GM15510 (cell line): Measurements from ENCODE around the gene SOX6.

ENCODE experiments used
- POLR2A ChIP-seq: IDR thresholded peaks from 3 replicates; pipeline ENCODE4 v1.6.1; 2011; ENCODE audit warnings: borderline replicate concordance; ENCODE audit not compliant: insufficient read length; ENCODE audit errors: extremely low read depth

Gene SOX6

GRCh38 chr11:16377746-16378145, 21.4 kb upstream of the SOX6 start:
- TF ChIP-seq POLR2A: no peak

- no peak for TF ChIP-seq POLR2A
These were observed 17.4 kb upstream of the SOX6 start for GRCh38 chr11:16373768-16374167.

- no peak for TF ChIP-seq POLR2A
These were observed 16.0 kb upstream of the SOX6 start for GRCh38 chr11:16372355-16372754.

DNA sequence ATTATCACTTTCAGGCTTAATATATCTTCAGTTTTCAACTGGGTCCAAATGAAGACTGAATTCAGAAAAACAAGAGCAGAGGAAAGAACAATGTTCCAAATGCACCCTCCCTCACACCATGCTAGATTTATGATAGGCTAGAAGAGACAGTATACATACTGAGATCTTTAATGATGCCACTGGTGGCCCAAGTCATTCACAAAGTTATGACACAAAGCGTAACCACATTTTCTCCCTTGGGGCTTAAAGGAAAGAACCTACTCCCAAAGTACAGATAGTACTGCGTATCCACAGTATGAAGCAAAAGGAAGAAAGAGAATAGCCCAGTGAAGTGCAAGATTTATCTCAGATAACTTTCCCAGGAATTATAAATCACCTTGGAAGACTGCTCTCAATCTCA, 10.9 kb upstream of the SOX6 start:
- no peak for TF ChIP-seq POLR2A

DNA sequence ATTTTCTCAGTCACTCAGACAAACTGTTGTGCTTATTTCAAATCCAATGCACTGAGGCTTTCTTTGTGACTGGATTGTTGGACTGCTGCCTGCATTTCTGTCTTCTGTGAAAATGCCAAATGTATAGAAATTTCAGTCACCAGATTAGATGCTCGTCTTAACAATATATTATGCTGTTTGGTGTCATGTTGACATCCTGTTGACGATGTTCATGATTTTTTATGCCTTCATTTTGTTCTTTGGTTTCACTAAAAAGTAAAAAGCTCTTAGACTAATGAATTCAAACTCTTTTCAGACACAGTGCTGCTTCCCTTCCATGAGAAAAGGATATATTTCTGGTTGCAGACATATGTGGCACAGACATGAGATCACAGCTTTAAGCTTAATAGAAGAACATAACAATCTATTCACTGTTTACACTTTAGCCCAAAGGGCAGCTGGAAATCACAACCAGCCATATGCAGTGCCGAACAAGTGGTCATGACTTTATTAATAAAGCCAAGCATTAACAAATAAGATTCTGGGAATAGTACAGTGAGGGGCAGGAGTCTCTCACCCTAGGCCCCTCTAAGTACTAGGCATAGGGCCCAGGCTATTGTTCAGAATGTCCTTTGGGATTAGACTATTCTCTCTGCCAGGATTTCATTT, 9.4 kb upstream of the SOX6 start:
- TF ChIP-seq POLR2A: no peak

- TF ChIP-seq POLR2A: no peak
These were observed 7.9 kb upstream of the SOX6 start for GRCh38 chr11:16364254-16364653.

DNA sequence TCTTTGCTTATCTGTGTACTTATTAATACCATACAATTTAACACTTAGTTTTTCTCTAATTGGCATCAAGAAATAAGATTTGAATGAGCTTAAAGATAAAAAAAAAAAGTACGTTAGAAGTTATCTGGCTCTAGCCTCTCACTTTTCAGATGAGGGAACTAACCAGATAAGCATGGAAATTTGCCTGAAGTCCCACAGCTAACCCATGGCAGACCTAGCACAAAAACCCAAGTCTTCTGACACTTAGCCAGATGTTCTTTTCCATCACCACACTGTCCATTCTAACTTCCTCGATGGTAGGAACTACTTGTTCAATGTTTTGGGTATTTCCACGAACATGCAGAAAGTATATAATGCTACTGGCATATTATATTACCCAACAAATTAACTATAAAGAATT, 7.4 kb upstream of the SOX6 start:
- TF ChIP-seq POLR2A: no peak

DNA sequence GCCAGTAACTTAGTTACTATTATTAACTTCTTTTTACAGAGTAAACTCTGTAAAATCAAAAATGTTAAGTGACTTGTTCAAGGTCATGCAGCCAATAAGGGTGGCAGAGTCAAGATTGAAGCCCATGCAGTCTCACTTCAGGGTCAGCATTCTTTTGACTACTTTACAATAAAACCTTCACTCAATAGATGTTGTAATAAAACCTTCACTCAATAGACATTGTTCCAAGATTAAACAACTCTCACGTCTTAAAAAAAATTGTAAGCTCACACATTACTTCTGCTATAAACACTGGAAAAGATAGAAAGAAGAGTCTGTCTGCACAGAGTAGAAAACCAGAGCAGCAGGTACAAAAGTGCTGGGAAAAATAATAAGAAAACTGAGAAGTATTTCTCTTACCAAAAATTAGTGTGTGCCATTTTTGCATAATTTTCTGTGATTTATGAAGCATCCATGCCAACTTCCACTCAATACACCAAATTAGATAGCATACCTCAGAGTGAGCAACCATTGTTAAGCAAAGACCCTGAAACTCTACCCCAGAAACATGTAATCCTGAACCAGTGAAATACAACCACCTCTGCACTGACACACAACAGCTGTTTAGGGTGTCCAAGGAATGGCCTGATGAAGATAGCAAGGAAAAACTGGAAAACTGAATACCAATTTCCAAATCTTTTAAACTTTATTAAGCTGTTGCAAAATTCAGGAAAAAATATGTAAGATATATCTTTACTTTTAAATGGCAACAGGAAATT, 4.9 kb upstream of the SOX6 start:
- no peak for TF ChIP-seq POLR2A

- no peak for TF ChIP-seq POLR2A
These were observed 3.0 kb upstream of the SOX6 start for GRCh38 chr11:16359369-16359768.

DNA sequence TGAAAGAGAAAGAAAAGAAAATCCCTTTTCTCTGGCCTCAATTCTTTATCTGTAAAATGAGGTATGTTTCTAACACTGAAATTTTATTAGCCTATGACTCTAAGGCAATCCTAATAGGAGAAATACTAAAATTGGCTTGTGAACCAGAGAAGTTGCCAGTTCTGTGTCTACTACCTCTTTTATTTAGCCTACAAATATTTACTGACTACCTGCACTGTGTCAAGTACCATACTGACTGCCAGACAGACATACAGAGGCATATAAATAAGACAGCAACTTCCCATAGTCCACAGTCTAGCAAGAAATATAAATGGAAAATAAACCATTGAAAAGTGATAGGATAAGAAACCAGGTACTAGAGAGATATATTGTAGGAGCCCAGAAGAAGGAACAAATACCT, 2.4 kb upstream of the SOX6 start:
- TF ChIP-seq POLR2A: no peak

- no peak for TF ChIP-seq POLR2A
These were observed 1.4 kb upstream of the SOX6 start for GRCh38 chr11:16357775-16358174.

DNA sequence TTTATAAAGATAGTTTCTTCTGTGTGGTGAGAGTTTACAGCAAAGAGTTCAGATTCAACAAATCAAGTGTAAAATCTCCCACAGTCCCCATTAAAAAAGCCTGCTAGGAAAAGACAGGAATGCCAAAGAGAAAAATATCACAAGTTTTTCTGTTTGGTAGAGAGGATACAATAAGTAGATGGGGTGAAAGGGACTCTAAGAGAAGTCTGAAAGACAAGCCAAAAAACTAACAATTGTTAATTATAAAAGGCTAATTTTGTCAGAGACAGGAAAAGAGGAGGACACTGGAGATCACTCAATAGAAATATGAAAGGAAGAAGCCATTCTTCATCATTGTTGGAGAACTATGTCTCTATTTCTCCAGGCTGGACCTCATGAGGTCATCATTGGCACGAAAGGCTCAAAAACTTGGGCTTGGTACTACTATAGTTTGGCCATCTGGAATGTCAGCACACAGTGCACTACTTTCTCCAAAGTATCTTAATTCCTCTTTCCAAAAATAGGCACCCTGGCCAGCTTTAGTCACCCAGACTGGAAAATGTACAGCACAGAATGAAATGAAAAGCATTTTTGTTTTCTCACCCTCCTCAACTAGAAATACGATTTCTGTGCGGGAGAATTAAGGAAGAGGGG, 531 bp upstream of the SOX6 start:
- TF ChIP-seq POLR2A: no peak

DNA sequence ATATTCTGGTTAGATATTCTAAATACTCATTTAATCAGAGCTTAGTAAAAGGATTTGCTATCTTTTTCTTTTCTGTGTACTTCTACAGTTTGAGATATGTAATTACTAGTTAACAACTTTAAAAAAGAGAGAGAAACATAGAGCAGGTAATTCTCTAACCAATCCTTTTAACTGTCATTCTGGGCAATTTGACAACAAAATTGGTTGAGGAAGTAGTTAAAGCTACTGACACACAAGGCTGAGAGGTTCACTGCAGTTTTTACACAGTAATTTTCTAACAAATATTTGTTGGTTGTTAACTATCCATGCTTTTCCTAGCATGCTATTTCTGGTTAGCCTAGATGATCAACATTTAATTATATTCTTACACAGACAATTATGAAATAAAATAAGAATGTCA, 3.6 kb downstream of the SOX6 start:
- no peak for TF ChIP-seq POLR2A

- no peak for TF ChIP-seq POLR2A
These were observed 6.2 kb downstream of the SOX6 start for GRCh38 chr11:16350125-16350524.

- TF ChIP-seq POLR2A: no peak
These were observed 8.2 kb downstream of the SOX6 start for GRCh38 chr11:16347928-16348685.
